Measurements from ENCODE around the gene WNK2. TPM values are rescaled to one million over a fixed set of nuclear protein-coding genes. Genes with fewer than 3 reads are reported as not detected.

Gene WNK2
- polyA plus RNA-seq, 3 donors, result 0.40 TPM; not detected in 2

DNA sequence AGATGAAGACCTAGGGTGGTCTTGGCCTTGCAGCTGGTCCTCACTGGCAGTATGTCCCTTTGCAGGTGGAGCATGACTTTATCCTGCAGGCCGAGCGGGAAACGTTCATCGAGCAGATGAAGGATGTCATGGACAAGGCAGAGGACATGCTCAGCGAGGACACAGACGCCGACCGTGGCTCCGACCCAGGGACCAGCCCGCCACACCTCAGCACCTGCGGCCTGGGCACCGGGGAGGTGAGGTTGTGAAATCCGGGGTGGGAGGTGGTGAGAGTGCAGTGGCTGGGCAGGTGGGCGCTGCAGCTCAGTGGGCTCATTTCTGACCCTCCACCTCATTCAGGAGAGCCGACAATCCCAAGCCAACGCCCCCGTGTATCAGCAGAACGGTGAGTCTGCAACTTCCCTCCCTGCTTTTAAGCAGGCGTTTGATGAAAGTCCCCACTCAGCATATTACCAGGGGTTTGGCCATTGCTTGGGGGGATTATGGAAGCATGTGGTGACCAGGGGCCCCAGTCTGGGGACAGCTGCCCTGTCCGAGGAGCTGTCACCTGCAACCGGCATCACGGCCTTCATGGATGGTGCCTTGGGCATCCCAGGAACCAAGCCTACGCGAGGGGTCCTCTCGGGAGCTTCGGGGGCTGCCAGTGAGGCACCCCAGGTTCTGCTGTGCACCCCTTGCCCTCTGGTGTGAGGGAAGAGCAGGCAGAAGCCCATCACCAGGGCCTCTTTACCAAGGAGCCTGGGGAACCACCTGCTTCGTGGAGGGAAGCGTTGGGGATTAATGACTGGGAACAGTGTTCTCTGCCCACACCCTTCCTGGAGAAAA is 84.0 kb downstream of the WNK2 start:
- H3K4me3 ChIP-seq (replicated peaks in 1 of 3; ENCODE audit: low read depth in 2 of 3, low read length in 3 of 3), result no peak overlapping the region
- Mint-ChIP-seq H3K4me1 (peaks cover 2% of the 10 kb centered on the region), H3K4me3 (no peak overlapping the region), H3K9me3 (peaks cover 0 to 14% (median 6%) of the 10 kb centered on the region in 7 donors), H3K27ac (no peak overlapping the region), H3K36me3 (no peaks in the 10 kb centered on the region), H3K27me3 (ENCODE audit: low read depth in 3 of 3) (peaks cover 14 to 32% (median 18%) of the 10 kb centered on the region in 3 donors)
- 93% methylated on average over 13 of the region's 28 CpGs for WGBS (ENCODE audit: insufficient coverage)
- H3K9ac ChIP-seq (ENCODE audit: insufficient read depth, low read length, poor library complexity, severe bottlenecking), result no peak overlapping the region
- no peak overlapping the region for H2AFZ ChIP-seq (ENCODE audit: insufficient read depth, low read depth, low read length, poor library complexity, severe bottlenecking)
- no peaks in the 10 kb centered on the region for H3K4me1 ChIP-seq (ENCODE audit: control insufficient read depth in 1 of 2, insufficient read depth in 2 of 2, low read length in 2 of 2)
- intact Hi-C loops (cut with micrococcal nuclease), result no loop called here
- H4K20me1 ChIP-seq (ENCODE audit: insufficient read depth, low read length), result no peaks in the 10 kb centered on the region
- no peak overlapping the region for H3K27ac ChIP-seq (ENCODE audit: low read depth in 1 of 2, low read length in 2 of 2)
- no peaks in the 10 kb centered on the region for H3K9me3 ChIP-seq (replicated peaks in 1 of 2; ENCODE audit: control insufficient read depth in 1 of 2, insufficient read depth in 1 of 2, low read length in 2 of 2)
- no peaks in the 10 kb centered on the region for H3K79me2 ChIP-seq (ENCODE audit: insufficient read depth, low read length)
- no peaks in the 10 kb centered on the region for H3K36me3 ChIP-seq (replicated peaks in 1 of 2; ENCODE audit: control insufficient read depth in 1 of 2, insufficient read depth in 2 of 2, low read length in 2 of 2)
- DNase-seq, result no peak
- no peak overlapping the region for H3K4me2 ChIP-seq (replicated peaks; ENCODE audit: extremely low read depth, low read length, poor library complexity, severe bottlenecking)
- TF ChIP-seq, protein P1, sequence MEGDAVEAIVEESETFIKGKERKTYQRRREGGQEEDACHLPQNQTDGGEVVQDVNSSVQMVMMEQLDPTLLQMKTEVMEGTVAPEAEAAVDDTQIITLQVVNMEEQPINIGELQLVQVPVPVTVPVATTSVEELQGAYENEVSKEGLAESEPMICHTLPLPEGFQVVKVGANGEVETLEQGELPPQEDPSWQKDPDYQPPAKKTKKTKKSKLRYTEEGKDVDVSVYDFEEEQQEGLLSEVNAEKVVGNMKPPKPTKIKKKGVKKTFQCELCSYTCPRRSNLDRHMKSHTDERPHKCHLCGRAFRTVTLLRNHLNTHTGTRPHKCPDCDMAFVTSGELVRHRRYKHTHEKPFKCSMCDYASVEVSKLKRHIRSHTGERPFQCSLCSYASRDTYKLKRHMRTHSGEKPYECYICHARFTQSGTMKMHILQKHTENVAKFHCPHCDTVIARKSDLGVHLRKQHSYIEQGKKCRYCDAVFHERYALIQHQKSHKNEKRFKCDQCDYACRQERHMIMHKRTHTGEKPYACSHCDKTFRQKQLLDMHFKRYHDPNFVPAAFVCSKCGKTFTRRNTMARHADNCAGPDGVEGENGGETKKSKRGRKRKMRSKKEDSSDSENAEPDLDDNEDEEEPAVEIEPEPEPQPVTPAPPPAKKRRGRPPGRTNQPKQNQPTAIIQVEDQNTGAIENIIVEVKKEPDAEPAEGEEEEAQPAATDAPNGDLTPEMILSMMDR (IDR thresholded peaks at IDR 0.05), result no peak
- H3K27me3 ChIP-seq (ENCODE audit: control insufficient read depth in 2 of 2, insufficient read depth in 2 of 2, low read length in 2 of 2), result peaks cover 2 to 3% of the 10 kb centered on the region in 2 donors

DNA sequence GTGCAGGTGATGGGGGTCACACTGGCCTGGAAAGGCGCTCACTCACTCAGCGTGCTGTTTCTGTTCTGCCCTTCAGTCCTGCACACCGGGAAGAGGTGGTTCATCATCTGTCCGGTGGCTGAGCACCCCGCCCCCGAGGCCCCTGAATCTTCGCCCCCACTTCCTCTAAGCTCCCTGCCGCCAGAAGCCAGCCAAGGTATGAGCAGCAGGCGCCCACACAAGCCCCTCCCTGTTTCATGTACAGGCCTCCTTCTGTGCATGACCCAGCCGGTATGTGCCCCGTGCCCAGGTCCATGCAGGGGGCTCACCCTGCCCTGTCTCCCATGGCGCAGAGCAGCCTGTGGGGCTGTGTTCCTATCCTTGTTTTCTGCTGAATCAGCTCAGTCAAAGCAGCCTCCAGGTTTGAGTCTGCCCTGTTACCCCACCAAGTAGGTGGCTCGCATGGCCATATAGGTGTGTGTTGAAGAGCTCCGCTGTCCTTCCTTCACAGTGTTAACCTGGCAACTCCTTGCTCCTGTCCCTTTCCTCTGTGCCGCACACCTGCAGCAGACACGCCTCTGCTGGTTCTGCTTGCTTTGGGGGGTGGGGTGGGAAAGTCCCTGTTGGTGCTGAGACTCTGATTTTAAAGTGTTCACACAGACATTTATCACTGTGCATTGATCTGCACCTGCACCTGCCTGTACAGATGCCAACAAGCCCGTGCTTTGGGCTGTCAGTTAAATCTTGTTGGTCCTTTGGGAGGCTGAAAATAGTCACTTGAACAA is 84.8 kb downstream of the WNK2 start:
- no peak overlapping the region for H3K4me2 ChIP-seq (replicated peaks; ENCODE audit: extremely low read depth, low read length, poor library complexity, severe bottlenecking)
- H3K9me3 ChIP-seq (replicated peaks in 1 of 2; ENCODE audit: control insufficient read depth in 1 of 2, insufficient read depth in 1 of 2, low read length in 2 of 2), result no peaks in the 10 kb centered on the region
- H3K9me3 Mint-ChIP-seq, result peaks cover 2 to 17% (median 13%) of the 10 kb centered on the region in 7 donors
- H3K4me3 Mint-ChIP-seq, result peak overlapping the region in 1 of 2 donors; percentile 45
- H2AFZ ChIP-seq (ENCODE audit: insufficient read depth, low read depth, low read length, poor library complexity, severe bottlenecking), result no peak overlapping the region
- WGBS (ENCODE audit: insufficient coverage), result 16% methylated on average over 9 of the region's 17 CpGs
- no peaks in the 10 kb centered on the region for H3K36me3 ChIP-seq (replicated peaks in 1 of 2; ENCODE audit: control insufficient read depth in 1 of 2, insufficient read depth in 2 of 2, low read length in 2 of 2)
- no peaks in the 10 kb centered on the region for H3K4me1 ChIP-seq (ENCODE audit: control insufficient read depth in 1 of 2, insufficient read depth in 2 of 2, low read length in 2 of 2)
- TF ChIP-seq, protein P1 (IDR thresholded peaks at IDR 0.05), result no peak
- intact Hi-C loops (cut with micrococcal nuclease), result no loop called here
- peak in 1 of 3 donors; percentile 0 for DNase-seq
- no peaks in the 10 kb centered on the region for H3K36me3 Mint-ChIP-seq
- no peak overlapping the region for H3K4me3 ChIP-seq (replicated peaks in 1 of 3; ENCODE audit: low read depth in 2 of 3, low read length in 3 of 3)
- H3K27me3 ChIP-seq (ENCODE audit: control insufficient read depth in 2 of 2, insufficient read depth in 2 of 2, low read length in 2 of 2), result peaks cover 2 to 3% of the 10 kb centered on the region in 2 donors
- H3K9ac ChIP-seq (ENCODE audit: insufficient read depth, low read length, poor library complexity, severe bottlenecking), result no peak overlapping the region
- H3K4me1 Mint-ChIP-seq, result peaks cover 2% of the 10 kb centered on the region
- no peaks in the 10 kb centered on the region for H4K20me1 ChIP-seq (ENCODE audit: insufficient read depth, low read length)
- peaks cover 14 to 36% (median 21%) of the 10 kb centered on the region in 3 donors for H3K27me3 Mint-ChIP-seq (ENCODE audit: low read depth in 3 of 3)
- no peaks in the 10 kb centered on the region for H3K79me2 ChIP-seq (ENCODE audit: insufficient read depth, low read length)
- H3K27ac ChIP-seq (ENCODE audit: low read depth in 1 of 2, low read length in 2 of 2), result no peak overlapping the region
- H3K27ac Mint-ChIP-seq, result no peak overlapping the region

Measured in CD14-positive monocyte (primary cell).